ENCODE data around the gene HES5.

HES5 gene

DNA sequence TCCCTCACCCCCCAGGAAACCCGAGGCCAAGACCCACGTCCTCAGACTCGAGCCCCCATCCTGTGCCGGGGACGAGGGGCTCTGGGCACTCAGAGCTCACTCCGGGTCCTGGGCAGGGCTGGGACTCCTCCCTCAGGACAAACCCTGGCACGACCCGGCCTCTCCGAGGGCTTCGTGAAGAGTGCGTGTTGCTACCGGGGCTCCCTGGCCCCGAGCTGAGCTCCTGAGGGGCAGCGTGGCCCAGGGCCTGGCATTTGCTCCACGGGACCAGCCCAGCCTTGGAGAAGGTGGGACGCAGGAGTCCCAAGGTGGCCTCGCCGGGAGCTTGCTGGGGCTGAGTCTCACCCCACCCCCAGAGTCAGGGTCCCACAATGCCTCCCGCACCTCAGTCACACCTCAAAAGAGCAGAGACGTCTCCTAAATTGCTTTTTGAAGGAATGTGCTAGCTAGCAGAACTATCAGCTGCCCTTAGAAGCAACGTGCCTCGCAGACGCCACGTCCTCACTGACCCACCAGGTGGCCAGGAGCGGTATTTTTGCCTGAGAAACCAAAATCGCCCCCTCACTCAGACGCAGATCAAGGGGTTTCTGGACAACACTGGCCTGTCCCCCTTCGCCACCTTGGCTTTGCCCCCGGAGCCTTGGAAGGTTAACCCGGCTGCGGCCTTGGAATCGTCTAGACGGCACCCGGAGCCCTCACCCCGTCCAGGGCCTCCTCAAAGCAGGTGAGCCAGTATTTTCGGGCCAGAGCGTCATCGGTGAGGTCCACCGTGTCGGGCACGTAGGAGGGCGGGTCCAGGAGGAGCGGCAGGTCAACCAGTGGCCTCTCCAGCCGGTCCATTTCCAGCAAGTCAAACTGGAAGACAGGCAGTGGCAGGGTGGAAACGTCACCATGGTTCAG lies 14.9 kb downstream of the HES5 start:
- FAIRE-seq, result no peak

DNA sequence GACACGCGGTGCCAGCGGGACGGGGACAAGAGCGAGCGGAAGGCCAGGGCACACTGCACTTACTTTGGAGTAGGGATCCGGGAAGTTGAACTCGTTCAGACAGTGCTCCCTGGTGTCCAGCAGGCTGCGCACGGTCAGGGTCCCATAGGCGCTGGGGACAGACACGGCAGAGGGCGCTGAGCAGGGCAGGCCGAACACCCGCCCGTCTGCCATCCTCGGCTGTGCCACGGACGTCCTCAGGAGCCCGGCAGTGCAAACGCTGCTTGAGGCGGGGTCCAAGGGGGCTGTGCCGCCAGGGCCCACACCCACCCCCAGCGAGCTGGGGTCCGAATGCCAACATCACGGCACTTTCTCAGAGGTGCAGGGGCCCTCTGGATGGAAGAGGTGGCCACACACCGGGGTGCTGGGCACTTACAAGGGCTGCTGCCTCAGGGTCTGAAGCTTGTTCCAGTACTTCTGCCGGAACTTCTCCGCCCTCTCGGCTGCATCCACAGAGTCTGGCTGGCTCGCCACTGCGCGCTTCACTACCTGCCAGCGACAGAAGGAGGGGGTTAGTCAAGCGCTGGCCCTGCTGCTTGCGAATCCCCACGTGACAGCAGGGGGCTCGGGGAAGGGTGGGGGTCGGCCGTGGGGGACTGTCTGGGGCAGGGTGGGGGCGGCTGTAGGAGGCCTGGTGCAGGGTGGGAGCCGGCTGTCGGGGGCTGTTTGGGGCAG lies 16.0 kb downstream of the HES5 start:
- no peak for FAIRE-seq

DNA sequence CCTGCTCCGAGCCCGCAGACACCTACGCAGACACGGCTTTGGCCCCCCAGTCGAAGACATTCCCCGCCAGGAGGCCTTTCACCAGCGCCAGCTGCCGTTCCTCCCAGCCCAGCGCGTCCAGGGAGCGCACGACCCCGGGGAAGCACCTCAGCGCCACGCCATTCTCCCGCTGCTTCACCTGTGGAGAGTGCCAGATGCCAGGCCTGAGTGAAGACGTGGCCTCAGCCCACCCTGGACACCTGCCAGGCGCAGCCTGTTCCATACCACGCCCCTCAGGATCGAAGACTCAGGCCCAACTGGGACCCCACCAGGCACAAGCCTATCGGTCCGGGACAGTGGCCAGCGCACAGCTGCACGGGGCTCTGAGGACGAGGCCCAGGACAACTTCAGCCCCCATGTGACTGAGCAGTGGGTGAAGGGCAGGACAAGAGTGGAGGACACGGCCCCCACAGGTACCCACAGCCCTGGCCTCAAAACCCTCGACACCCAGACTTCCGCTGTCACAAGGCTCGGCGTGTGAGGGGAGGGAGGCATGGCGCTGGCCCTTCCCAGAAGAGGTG lies 17.1 kb downstream of the HES5 start:
- no peak for FAIRE-seq

DNA sequence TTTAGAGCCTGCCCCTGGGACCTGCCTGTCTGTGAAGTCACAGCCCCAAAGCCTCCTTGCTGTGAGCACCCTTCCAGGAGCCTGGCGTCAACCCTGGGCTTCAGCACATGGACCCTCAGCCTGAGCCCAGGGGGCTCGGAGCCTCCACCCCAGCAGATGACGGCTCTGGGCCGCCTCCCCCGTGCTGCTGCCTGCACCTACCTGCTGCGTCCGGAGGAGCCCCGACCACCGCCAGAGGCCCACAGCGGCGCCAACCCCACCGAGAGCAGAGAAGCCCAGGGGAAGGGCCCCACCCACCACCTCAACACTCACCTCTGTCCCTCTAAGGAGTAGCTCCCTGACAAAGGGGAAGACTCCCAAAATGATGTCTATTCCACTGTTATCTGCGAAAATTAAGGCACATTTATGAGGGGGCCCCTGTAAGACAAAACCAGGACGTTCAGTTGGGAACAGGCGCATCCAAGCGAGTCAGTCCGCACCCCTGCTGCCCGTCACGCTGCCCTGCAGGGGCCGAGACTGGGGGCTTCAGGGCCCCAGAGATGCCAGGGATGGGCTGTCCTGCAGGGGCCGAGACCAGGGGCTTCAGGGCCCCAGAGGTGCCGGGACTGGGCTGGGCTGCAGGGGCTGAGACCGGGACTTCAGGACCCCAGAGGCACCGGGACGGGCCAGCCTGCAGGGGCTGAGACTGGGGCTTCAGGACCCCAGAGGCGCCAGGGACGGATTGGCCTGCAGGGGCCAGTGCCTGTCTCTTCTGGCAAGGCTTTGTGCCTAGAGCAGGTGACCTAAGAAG lies 19.5 kb downstream of the HES5 start:
- no peak for FAIRE-seq

DNA sequence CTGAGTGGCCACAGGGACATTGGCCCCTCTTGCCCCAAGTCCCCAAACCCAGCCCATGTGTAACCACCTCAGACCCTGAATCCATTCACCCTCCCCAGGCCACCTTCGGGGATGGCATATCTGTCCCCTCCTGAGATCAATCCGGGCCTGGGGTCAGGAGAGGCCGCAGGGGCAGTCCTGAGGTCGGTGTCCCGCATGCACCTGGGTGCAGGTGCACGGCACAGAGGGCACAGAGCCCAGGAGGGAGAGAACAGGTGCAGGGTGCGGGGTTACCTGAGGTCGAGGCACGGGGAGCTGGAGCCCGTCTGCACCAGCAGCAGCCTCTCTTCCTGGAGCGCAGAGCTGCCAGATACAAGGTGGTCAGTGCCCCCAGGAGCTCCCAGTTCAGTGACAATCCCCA lies 20.5 kb downstream of the HES5 start:
- no peak for FAIRE-seq

DNA sequence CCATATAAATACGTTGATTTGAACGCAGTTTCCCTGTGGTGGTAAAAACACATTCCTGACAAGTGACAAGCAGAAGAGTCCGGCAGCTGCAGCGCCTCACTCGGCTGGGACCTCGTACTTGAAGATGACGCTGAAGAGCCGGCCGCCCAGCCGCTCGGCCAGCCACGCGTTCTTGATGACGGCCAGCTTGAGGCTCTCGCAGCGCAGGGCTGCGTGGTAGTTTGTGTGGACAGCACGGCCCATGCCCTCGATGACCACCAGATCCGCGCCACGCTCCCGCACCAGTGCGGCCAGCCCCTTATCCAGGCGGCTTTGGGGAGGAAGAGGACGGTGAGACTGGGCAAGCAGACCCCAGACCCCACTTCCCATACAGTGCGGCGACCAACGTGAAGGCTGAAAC lies 21.3 kb downstream of the HES5 start:
- no peak for FAIRE-seq

DNA sequence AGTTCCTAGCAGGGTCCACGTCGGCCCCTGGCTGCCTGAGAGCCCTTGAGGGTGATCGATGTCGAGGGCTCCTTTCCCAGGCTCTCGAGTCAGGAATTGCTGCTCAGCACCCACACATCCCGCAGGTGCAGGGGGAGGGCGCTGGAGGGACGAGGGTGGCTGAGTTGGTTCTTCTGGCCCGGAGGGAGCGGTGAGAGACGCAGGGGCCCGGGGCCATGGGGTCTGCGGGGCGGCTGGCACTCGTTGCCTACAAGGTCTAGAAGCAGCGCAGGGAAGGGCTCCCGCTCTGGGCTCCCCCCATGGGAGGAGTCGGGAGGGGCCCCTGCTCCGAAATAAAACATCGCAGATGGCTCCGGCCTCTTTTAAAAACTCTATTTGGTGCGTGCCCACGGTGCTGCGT lies 21.9 kb downstream of the HES5 start:
- no peak for FAIRE-seq

DNA sequence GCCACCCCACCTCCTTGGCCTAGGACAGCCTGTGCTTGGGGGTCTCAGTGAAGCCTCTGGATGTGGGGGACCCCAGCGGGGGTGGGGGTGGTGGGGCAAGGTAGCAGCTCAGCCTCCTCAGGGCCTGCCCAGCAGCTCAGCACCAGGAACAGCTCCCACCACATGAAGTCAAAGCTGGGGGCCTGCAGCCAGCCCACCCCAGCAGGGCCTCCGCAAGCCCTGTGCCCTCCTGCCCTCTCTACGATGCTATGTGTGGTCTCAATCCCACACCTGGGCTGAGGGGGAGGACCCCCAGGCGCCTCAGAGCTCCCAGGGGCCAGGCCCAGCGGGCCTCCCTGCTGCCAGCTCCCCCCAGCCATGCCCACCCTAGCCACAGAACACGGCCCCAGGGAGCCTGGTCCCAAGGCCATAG lies 22.3 kb downstream of the HES5 start:
- FAIRE-seq, result no peak

DNA sequence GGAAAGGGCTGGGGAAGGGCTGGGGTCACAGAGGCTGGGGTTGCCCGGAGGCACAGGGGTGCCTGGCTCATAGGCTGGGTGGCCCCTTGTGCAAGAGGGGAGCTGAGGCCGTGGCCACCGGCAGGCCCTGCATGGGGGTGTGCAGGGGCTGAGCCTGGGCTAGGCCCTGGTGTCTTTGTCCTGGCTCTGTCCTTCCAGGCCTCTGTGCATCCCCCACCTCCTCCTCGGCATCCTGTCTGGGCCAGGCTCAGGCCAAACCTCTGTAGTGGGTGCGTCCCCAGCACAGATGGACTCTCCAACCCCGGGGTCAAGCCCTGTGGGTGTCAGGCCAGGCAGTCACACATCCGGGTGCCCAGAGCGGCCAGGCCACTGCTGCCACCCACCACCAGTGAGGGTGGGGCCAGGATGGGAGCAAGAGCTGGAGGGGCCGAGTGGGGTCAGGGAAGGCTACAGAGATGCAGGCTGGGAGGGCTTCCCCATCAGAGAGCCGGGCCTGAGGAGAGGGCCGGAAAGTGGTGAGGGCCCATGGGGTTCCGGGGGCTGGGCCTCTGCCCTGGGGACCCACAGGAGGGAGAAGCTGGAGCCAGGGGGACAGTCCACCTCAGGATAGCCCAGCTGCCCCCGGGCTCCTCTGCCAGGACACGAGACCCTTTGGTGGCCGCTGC lies 23.0 kb downstream of the HES5 start:
- no peak for FAIRE-seq

DNA sequence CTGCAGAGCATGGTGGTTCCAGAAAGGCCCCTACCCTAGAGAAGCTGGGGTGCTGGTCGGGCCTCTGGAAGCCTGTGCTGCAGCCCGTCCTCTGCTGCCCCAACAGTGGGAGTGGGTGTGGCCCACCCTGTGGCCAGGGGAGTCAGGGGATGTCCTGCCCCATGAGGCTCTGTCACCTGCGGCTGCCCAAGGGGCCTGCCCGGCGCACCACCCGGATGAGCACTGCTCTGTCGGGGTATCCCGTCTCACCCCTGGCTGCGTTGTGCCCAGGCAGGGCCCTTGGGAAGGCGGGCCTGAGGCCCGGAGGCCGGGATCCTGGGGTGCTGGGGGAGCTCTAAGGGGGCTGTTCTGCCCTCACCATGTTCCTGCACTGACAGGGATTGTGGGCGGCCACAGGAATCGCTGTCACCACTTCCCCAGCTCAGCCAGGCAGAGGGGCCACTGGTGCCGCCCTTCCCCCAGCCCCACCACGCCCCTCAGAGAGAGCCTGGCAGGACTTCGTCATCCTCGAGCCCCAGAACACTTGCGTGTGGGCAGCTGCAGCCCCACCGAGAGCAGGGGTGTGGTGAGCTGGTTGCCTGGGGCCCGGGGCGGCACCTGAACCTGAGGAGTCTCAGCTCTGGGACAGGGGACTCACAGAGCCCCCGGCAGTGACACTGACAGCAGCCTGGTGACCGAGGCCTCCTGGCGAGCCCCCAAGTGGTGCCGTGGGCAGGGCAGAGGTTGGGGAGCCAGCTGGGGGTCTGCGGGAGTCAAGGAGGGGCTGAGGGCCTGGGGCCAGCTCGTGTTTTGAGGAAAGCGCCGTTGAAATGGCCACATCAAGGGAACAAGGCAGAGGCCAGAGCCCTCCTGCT lies 23.8 kb downstream of the HES5 start:
- FAIRE-seq, result no peak

DNA sequence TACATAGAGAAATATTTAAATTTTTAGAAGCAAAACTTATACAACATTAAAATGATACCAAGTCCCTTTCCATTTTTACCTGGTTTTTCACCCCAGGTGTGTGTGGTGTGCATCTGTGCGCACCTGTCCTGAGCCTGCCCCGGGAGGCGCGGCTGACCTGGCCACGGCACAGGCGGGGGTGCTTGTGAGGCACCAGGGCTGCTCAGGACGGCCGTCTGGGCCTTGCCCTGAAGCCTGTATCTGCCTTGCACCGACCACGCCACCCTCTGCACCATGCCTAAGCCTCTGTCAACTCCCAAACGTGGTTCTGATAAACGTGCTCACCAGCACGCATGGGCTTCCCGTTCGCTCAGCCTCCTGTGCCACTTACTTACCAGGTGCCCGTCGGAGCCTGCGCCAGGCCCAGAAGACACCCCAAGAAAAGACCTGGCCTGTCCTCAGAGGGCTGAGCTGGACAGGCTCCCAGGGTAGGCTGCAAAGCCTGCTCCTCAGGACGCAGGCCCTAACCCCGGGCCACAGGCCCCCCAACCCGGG lies 24.5 kb downstream of the HES5 start:
- FAIRE-seq, result no peak

DNA sequence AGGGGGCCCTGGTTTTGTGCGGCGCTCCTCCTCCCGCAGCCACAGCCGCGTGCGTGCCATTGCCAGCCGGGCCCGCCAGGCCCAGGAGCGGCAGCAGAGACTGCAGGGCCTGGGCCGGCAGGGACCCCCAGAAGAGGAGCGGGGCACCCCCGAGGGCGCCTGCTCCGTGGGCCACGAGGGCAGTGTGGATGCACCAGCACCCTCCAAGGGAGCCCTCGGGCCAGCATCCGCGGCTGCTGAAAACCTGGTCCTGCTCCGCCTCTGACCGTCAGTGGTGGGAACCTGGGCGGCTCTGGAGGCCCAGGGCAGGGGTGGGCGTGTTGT lies 25.2 kb downstream of the HES5 start:
- FAIRE-seq, result no peak

DNA sequence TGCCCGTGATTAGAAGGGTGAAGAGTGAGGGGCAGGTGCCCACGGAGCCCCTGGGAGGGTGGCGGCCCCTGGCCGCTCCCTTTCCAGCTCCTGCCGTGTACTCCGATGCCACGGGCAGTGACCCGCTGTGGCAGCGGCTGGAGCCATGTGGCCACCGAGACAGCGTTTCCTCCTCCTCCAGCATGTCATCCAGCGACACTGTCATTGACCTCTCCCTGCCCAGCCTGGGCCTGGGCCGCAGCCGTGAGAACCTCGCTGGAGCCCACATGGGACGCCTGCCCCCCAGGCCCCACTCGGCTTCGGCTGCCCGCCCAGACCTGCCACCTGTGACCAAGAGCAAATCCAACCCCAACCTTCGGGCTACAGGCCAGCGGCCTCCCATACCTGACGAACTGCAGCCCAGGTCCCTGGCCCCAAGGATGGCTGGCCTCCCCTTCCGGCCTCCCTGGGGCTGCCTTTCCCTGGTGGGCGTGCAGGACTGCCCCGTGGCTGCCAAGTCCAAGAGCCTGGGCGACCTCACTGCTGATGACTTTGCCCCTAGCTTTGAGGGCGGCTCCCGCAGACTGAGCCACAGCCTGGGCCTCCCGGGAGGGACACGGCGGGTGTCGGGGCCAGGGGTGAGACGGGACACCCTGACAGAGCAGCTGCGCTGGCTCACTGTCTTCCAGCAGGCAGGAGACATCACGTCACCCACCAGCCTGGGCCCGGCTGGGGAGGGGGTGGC lies 25.7 kb downstream of the HES5 start:
- no peak for FAIRE-seq

DNA sequence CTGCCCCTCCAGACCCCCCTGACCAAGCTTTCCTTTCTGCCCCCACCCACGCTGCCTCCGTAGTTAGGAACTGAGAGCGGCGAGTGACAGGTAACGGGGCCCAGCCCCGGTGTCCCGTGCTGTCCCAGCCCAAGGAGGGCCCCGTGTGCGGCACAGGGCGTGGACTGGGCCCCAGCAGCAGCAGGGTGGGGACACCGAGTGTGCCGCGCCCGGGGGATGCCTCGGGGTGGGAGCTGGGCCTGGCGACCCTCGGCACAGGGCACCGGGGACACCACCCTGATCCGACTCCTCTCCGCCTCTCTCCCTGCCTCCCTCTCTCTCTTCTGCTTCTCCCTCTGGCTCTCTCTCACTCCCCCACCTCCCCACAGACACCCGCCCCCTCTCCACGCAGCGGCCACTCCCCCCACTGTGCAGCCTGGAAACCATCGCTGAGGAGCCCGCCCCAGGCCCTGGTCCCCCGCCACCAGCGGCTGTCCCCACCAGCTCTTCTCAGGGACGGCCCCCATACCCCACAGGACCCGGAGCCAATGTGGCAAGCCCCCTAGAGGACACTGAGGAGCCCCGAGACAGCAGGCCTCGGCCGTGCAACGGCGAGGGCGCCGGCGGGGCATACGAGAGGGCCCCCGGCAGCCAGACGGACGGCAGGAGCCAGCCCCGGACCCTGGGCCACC lies 26.4 kb downstream of the HES5 start:
- FAIRE-seq, result no peak

DNA sequence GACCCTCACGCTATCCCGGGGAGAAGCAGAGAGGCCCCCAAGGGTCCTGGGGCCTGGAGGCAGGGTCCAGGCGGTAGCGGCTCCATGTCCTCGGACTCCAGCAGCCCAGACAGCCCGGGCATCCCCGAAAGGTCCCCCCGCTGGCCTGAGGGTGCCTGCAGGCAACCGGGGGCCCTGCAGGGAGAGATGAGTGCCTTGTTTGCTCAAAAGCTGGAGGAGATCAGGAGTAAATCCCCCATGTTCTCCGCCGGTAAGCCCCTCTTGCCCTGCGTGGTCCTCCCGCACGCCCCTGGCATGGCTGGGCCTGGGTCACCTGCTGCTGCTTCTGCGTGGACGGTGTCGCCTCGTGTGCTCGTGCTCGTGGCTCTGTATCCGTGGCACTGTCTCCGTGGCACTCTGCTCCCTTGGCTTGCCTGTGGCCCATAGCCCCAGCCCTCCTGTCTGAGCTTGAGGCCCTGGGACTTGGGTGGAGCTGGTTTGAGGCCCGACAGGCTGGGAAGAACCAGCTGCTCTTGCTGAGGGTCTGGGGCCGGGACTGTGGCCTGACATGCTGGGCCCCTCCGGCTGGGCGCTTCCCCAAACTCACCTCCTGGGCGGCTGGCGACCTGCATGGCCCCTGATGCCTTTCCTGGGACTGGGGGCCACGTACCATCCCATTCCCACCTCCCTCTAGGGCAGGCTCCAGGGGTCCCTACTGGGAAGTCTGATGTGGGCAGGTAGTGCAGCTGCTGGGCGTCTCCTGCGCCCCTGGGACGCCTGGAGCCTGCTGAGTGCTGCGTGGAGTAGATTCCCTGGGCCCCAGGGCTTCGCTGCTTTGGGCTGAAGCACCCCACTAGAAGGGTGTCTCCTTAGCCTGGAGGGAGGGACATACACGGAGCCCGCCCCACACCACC lies 27.2 kb downstream of the HES5 start:
- no peak for FAIRE-seq

DNA sequence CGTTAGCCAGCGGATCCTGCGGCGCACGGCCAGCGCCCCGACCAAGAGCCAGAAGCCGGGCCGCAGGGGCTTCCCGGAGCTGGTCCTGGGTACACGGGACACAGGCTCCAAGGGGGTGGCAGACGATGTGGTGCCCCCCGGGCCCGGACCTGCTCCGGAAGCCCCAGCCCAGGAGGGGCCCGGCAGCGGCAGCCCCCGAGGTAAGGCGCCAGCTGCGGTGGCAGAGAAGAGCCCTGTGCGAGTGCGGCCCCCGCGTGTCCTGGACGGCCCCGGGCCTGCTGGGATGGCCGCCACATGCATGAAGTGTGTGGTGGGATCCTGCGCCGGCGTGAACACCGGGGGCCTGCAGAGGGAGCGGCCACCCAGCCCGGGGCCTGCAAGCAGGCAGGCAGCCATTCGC lies 27.9 kb downstream of the HES5 start:
- FAIRE-seq, result no peak

DNA sequence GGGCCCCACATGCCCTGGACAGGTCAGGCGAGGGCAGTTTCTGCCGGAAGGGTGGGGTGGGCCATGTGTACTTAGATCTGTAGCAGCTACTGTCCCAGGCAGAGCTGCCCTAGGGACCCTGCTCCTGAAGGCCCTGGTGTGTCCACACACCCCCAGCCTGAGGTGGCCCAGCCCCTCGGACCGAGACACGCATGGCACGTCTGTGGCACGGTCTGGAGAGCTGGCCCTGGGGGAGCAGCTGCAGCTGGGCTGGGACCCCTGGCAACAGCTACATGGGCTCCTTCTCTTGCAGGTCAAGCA lies 28.3 kb downstream of the HES5 start:
- no peak for FAIRE-seq

DNA sequence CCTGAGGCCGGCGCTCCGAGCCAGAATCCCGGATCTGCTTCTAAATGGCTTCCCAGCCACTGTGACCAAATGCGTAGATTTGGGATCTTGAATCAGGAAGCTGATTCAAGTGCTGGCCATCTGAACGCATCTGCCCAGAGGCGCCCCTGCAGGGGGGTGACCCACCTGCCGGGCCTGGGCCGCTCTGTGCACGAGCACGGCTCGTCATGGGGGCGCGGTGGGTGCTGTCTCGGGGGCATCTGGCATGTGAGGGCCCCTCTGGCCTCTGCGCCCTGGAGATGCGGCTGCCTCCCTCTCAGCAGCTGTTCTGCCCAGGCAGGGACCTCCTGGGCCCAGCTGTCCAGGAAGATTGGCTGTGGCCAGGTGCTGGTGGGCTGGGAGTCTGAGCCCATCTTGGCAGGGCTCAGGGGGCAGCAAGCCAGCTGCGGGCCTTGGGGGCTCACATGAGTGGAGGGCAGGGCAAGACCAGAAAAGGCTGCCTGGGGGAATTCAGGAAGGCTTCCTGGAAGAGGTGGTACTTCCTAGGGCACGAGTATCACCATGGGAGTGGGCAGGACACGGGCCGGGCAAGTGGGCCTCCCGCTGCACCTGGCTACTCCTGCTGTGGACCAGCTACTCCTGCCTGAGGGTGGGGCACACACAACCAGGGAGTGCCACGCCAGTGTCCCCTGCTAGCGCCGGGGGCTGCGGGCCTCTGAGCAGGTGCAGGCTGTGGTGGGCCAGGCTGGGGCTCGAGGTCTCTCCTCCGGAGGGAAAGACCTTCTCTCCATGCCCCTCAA lies 28.8 kb downstream of the HES5 start:
- FAIRE-seq, result no peak
